HG02884 (cell line): ENCODE data around the gene CD2.

Experiments used
- ATAC-seq: cut with Tn5 transposase; IDR thresholded peaks from one replicate; pipeline ENCODE4 v1.9.1; 2021; ENCODE audit warnings: mild to moderate bottlenecking, moderate library complexity; ENCODE audit not compliant: unreplicated experiment

CD2 gene, protein sequence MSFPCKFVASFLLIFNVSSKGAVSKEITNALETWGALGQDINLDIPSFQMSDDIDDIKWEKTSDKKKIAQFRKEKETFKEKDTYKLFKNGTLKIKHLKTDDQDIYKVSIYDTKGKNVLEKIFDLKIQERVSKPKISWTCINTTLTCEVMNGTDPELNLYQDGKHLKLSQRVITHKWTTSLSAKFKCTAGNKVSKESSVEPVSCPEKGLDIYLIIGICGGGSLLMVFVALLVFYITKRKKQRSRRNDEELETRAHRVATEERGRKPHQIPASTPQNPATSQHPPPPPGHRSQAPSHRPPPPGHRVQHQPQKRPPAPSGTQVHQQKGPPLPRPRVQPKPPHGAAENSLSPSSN

GRCh38 chr1:116754198-116754977, at the start of gene CD2:
Gene CD2 (plus strand): TSS chr1:116754430. CDS start chr1:116754493, 63 bp downstream.
- no peak for ATAC-seq

GRCh38 chr1:116706123-116706522, 48.1 kb upstream of the CD2 start:
- no peak for ATAC-seq

DNA sequence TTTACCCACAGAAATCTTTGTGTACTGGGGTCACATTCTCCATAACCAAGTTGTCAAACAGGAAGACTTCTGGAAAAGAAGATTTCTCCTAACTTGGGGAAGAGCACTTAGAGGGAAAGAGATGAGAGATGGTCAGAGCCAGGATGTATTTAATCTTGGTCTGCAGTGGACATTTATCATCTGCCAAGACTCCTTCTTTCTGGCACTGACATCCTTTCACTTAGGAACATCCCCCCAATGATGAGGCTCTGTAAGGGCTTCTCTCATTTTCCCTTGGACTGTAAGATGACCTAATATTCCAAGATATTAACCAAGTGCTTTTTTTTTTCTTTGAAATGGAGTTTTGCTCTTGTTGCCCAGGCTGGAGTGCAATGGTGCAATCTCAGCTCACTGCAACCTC, 47.4 kb upstream of the CD2 start:
- no peak for ATAC-seq

DNA sequence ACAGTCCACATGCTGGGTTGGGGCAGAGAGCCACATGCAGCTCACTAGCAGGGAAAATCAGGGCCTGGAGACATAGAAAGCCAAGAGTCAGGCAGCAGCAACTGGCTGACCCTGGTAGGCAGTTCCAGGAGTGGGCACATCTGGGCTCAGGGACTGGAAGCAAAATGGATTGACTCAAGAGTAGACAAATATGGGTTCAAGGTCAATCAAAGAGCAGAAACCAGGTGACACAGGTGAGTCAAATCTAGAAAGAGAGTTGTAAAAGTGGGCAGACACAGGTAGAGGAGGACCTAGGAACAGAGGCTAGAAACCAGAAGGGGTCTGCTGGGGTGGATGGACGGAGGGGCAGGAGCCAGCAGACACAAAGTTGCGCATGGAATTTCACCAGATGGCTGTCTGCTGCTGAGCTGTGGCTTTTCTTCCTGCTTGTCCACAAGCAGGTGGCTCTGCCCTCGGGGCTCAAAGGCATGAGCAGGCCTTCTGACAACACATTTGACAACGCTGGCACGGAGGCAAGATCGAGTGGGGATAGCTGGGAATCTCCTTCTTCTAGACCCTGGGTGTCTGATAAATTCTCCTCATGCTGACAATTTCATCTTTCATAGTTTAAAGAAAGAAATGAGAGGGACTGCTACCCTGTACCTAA, 45.9 kb upstream of the CD2 start:
- no peak for ATAC-seq

- no peak for ATAC-seq
These were observed 44.5 kb upstream of the CD2 start for GRCh38 chr1:116709666-116710167.

- ATAC-seq: no peak
These were observed 43.6 kb upstream of the CD2 start for GRCh38 chr1:116710420-116711262.

GRCh38 chr1:116711263-116711840, 42.9 kb upstream of the CD2 start:
- ATAC-seq: no peak

DNA sequence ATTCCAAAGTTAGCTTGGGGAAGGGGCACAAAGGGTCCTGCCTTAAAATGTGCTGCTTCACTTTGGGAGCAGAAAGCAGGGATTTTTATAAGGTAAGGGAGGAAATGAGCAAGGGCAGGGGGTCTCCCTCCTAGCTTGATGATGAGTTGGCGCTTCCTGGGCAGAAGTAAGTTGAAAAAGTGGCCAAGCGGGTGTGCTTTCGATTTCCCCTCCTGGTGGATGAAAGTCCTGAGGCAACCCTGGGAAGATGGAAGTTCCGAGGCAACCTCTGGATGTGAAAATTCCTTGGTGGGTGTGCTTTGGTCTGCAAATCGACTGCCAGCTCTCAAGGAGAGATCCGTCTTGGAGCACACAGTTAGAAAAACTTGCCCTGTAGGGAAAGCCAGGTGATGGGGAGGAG, 41.7 kb upstream of the CD2 start:
- no peak for ATAC-seq

DNA sequence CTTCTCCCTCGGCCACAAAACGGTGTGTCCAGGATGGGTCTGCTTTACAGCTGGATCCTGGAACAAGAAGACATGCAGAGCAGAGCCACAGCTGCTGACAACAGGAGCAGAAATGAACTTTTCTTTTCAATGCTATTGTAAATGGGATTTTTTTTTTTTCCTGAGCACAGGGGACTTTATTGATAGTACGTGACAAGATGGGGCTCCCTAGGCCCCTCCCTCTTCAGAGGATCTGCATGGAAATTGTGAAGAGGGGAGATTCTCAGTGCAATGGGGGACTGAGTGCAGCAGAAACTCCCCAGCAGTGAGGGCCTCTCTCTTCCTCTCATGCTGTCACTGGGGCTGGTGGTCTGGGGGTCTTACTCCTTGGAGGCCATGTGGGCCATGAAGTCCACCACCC, 40.8 kb upstream of the CD2 start:
- no peak for ATAC-seq

DNA sequence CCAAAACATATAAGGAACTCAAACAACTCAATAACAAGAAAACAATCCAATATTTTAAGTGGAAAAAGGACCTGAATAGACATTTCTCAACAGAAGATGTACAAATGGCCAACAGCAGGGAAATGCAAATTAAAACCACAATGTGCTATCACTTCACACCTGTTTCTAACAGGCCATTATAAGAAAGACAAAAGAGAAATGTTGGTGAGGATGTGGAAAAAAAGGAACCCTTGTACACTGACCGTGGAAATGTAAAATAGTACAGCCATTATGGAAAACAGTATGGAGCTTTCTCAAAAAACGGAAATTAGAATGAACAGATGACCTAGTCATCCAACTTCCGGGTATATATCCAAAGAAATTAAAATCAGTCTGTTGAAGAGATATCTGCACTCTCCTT, 37.8 kb upstream of the CD2 start:
- ATAC-seq: no peak

GRCh38 chr1:116717318-116717717, 36.9 kb upstream of the CD2 start:
- ATAC-seq: no peak

- no peak for ATAC-seq
These were observed 33.7 kb upstream of the CD2 start for GRCh38 chr1:116720364-116721038.

GRCh38 chr1:116721039-116721405, 33.2 kb upstream of the CD2 start:
- ATAC-seq: no peak

DNA sequence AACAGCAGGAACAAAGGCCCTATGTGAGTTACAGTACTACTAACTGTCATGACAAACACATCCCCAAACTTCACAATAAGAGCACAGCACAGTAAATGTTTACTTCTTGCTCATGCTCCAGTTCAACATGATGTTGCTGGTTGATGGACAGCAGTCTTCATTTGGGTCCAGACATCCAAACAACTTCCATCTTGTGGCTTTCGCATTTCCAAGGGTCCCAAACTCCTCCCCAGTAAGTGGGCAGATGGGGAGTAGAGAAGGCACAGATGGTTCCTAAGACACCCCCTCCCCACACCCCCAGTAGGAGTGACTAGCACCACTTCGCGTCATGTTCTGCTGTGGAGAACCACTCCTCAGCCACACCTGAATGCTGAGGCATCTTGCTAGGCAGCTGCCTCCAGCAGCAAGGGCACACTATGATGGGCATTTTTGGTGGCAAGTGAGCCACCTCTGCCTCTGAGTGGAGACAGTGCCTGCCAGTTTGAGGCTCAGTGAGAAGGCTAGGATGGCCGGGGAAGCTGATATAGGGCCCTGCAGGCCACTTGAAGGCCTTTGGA, 32.7 kb upstream of the CD2 start:
- no peak for ATAC-seq

GRCh38 chr1:116722016-116722838, 32.0 kb upstream of the CD2 start:
- ATAC-seq: no peak

DNA sequence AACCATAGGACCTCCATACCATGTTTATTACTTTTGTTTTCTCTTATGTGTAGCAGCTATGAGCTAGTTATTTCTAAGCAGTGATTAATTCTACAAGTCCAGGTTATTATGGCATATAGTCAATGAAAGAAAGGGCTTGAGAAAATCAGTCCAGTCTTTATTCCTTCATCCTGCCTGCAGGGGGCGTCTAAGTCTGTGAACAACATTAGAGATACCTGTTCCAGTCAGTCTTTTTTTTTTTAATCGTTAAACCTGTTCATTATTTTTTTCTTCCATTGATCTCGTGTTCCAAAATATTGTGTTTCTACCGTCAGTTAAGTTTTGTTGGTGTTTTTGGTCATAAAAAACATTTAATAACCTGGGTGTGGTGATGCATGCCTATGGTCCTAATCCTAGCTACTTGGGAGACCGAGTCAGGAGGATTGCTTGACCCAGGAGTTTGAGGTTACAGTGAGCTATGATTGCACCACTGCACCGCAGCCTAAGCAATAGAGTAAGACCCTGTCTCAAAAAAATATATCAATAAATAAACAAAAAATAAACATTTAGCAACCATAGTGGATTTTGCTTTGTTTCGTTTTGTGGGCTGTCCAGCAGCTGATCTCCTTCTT, 29.4 kb upstream of the CD2 start:
- no peak for ATAC-seq

GRCh38 chr1:116725798-116726197, 28.4 kb upstream of the CD2 start:
- no peak for ATAC-seq
